SJSA1 (cell line): ENCODE results near the gene GPC2. TPM values are rescaled to one million over a fixed set of nuclear protein-coding genes. Genes with fewer than 3 reads are reported as not detected.
A peak's percentile ranks its signal among the peaks of the same experiment; 100 is the strongest.
"Not testable (repeated sequence)": the region's sequence is repeated elsewhere in the genome, so short reads cannot be mapped to it uniquely, and the experiment has no call there.

Experiments used
- DNase-seq, 2 experiments: peaks; one replicate each; pipeline ENCODE4 v3.0.0-alpha.2; 2015 to 2020; ENCODE audit warnings: low spot score in 2 of 2, low read depth in 1 of 2
- H3K27ac ChIP-seq: fragments of 250-450 bp; sonication (Bioruptor Pico); 2 replicates; pipeline ENCODE4 v1.5.1; 2020; ENCODE audit warnings: mild to moderate bottlenecking, moderate library complexity
- H3K27me3 ChIP-seq: fragments of 250-450 bp; sonication (Bioruptor Pico); replicated peaks from 2 replicates; pipeline ENCODE4 v1.5.1; 2020; ENCODE audit warnings: mild to moderate bottlenecking, moderate library complexity
- H3K36me3 ChIP-seq: fragments of 250-450 bp; sonication (Bioruptor Pico); 2 replicates; pipeline ENCODE4 v1.5.1; 2020; ENCODE audit warnings: mild to moderate bottlenecking
- H3K4me1 ChIP-seq: fragments of 250-450 bp; sonication (Bioruptor Pico); replicated peaks from 2 replicates; pipeline ENCODE4 v1.6.1; 2021; ENCODE audit warnings: mild to moderate bottlenecking
- H3K4me3 ChIP-seq: fragments of 250-450 bp; sonication (Bioruptor Pico); 2 replicates; pipeline ENCODE4 v1.5.1; 2020; ENCODE audit warnings: mild to moderate bottlenecking
- H3K9me3 ChIP-seq: fragments of 250-450 bp; sonication (Bioruptor Pico); replicated peaks from 2 replicates; pipeline ENCODE4 v1.5.1; 2020; ENCODE audit warnings: mild to moderate bottlenecking
- total RNA-seq: library from RNA; depleted of rRNA; stranded (reverse); fragments of >200 nt; shearing (Covaris generic); gene quantifications from 2 replicates; pipeline ENCODE4 v1.2.3, GENCODE V29; 2014; rRNA removed

Gene GPC2
- 4.4 and 6.5 TPM in 2 replicates for total RNA-seq

GRCh38 chr7:100177045-100178001, at the start of gene GPC2, which contains the start of gene STAG3:
GPC2 (minus strand) TSS chr7:100177381; CDS start chr7:100177199, 182 bp downstream.
STAG3 (plus strand) TSS chr7:100177918; CDS start chr7:100180557, 2,639 bp downstream.
- Histone ChIP-seq H3K4me1 (peaks cover 5% of the 10 kb centered on the region), H3K27me3 (no peaks in the 10 kb centered on the region), H3K9me3 (peaks cover 4% of the 10 kb centered on the region; the same call in 1 of the 2 replicates), H3K27ac (no peak within 1 kb of the TSS), H3K36me3 (no peaks in the 10 kb centered on the region), H3K4me3 (peak within 1 kb of the TSS; percentile 47)
- DNase-seq, result peak; percentile 94 to 98

- H3K4me3 ChIP-seq, H3K27me3 ChIP-seq, H3K27ac ChIP-seq, H3K36me3 ChIP-seq, H3K9me3 ChIP-seq: not testable (repeated sequence)
- peak; percentile 64 to 81 for DNase-seq
- H3K4me1 ChIP-seq, result peaks cover 17% of the 10 kb centered on the region
Measured at GRCh38 chr7:100224891-100225290, 47.7 kb upstream of the GPC2 start.

- DNase-seq, H3K36me3 ChIP-seq, H3K4me3 ChIP-seq, H3K9me3 ChIP-seq, H3K27me3 ChIP-seq, H3K27ac ChIP-seq: not testable (repeated sequence)
- H3K4me1 ChIP-seq, result peaks cover 17% of the 10 kb centered on the region
Measured at GRCh38 chr7:100223376-100223927, 46.3 kb upstream of the GPC2 start.

- peaks cover 17% of the 10 kb centered on the region for H3K4me1 ChIP-seq
- no peaks in the 10 kb centered on the region for H3K9me3 ChIP-seq
- H3K27me3 ChIP-seq, result no peaks in the 10 kb centered on the region
- no peak for DNase-seq
- H3K36me3 ChIP-seq, result no peaks in the 10 kb centered on the region
- H3K27ac ChIP-seq, result no peak overlapping the region
- H3K4me3 ChIP-seq, result no peak overlapping the region
Measured at GRCh38 chr7:100222445-100223132, 45.4 kb upstream of the GPC2 start.

GRCh38 chr7:100221767-100222444, 44.7 kb upstream of the GPC2 start:
- H3K36me3 ChIP-seq, result no peaks in the 10 kb centered on the region
- no peaks in the 10 kb centered on the region for H3K27me3 ChIP-seq
- H3K27ac ChIP-seq, result no peak overlapping the region
- no peak overlapping the region for H3K4me3 ChIP-seq
- peaks cover 17% of the 10 kb centered on the region for H3K4me1 ChIP-seq
- H3K9me3 ChIP-seq, result no peaks in the 10 kb centered on the region
- DNase-seq, result no peak

GRCh38 chr7:100221231-100221718, 44.1 kb upstream of the GPC2 start:
- no peaks in the 10 kb centered on the region for H3K36me3 ChIP-seq
- peaks cover 17% of the 10 kb centered on the region for H3K4me1 ChIP-seq
- H3K27me3 ChIP-seq, result no peaks in the 10 kb centered on the region
- DNase-seq, result no peak
- H3K9me3 ChIP-seq, result no peaks in the 10 kb centered on the region
- no peak overlapping the region for H3K27ac ChIP-seq
- no peak overlapping the region for H3K4me3 ChIP-seq

GRCh38 chr7:100220586-100221230, 43.5 kb upstream of the GPC2 start:
- Histone ChIP-seq H3K27me3 (no peaks in the 10 kb centered on the region), H3K27ac (no peak overlapping the region)
- peak in 1 of 2 experiments; percentile 7 for DNase-seq

GRCh38 chr7:100219801-100220585, 42.8 kb upstream of the GPC2 start, which contains the start of gene PVRIG:
PVRIG (plus strand) TSS chr7:100219949; CDS start chr7:100219971, 22 bp downstream.
- not testable (repeated sequence) for H3K36me3 ChIP-seq, H3K4me3 ChIP-seq, DNase-seq, H3K27me3 ChIP-seq, H3K9me3 ChIP-seq, H3K27ac ChIP-seq
- peaks cover 14% of the 10 kb centered on the region for H3K4me1 ChIP-seq

More at GRCh38 chr7:100220586-100221230, 43.5 kb upstream of the GPC2 start:
- peaks cover 17% of the 10 kb centered on the region for H3K4me1 ChIP-seq
- no peak overlapping the region for H3K4me3 ChIP-seq
- H3K9me3 ChIP-seq, result no peaks in the 10 kb centered on the region
- H3K36me3 ChIP-seq, result no peaks in the 10 kb centered on the region

GRCh38 chr7:100219271-100219737, 42.1 kb upstream of the GPC2 start:
- no peak overlapping the region for H3K27ac ChIP-seq
- no peak for DNase-seq
- H3K9me3 ChIP-seq, result no peaks in the 10 kb centered on the region
- peaks cover 7% of the 10 kb centered on the region for H3K4me1 ChIP-seq
- H3K4me3 ChIP-seq, result no peak overlapping the region
- H3K36me3 ChIP-seq, result no peaks in the 10 kb centered on the region
- H3K27me3 ChIP-seq, result no peaks in the 10 kb centered on the region

GRCh38 chr7:100217934-100218333, 40.8 kb upstream of the GPC2 start:
- not testable (repeated sequence) for H3K4me3 ChIP-seq, H3K36me3 ChIP-seq, H3K27ac ChIP-seq, H3K27me3 ChIP-seq, H3K4me1 ChIP-seq, H3K9me3 ChIP-seq
- DNase-seq, result peak; percentile 28 to 90

GRCh38 chr7:100215895-100216294, 38.7 kb upstream of the GPC2 start:
- Histone ChIP-seq H3K4me1 (peaks cover 1% of the 10 kb centered on the region), H3K9me3 (no peaks in the 10 kb centered on the region), H3K27me3 (no peaks in the 10 kb centered on the region), H3K36me3 (no peaks in the 10 kb centered on the region), H3K27ac (no peak overlapping the region), H3K4me3 (no peak overlapping the region)
- DNase-seq, result no peak

GRCh38 chr7:100214356-100214755, 37.2 kb upstream of the GPC2 start:
- H3K9me3 ChIP-seq, H3K4me3 ChIP-seq, H3K27me3 ChIP-seq, H3K27ac ChIP-seq, H3K4me1 ChIP-seq, DNase-seq, H3K36me3 ChIP-seq: not testable (repeated sequence)
